Peyer's patch (tissue), 4 donors: ENCODE data around the gene RNF208. TPM values are rescaled to one million over a fixed set of nuclear protein-coding genes. Genes with fewer than 3 reads are reported as not detected.

Experiments used
- DNase-seq, 3 donors: peaks; one replicate each; pipeline ENCODE4 v3.0.0-alpha.2; 2017 to 2019
- H3K27ac ChIP-seq, 4 donors: fragments of 200-600 bp; sonication (generic); one replicate each; pipeline ENCODE4 v1.5.1; 2016 to 2019
- H3K27me3 ChIP-seq, 2 donors: fragments of 200-600 bp; sonication (generic); one replicate each; pipeline ENCODE4 v1.5.1; 2019
- H3K36me3 ChIP-seq, 3 donors: fragments of 200-600 bp; sonication (generic); one replicate each; pipeline ENCODE4 v1.5.1; 2016 to 2019
- H3K4me1 ChIP-seq, 4 donors: fragments of 200-600 bp; sonication (generic); one replicate each; pipeline ENCODE4 v1.5.1; 2016 to 2019
- H3K4me3 ChIP-seq, 4 donors: fragments of 200-600 bp; sonication (generic); 1 replicate in 3 of 4; 2 replicates in 1 of 4; pipeline ENCODE4 v1.5.1; 2016 to 2019; ENCODE audit warnings: mild to moderate bottlenecking in 1 of 4
- H3K9me3 ChIP-seq, 4 donors: fragments of 200-600 bp; sonication (generic); one replicate each; pipeline ENCODE4 v1.5.1; 2016 to 2019; ENCODE audit warnings: mild to moderate bottlenecking in 1 of 4
- POLR2A ChIP-seq, 2 donors: fragments of 450-650 bp; IDR thresholded peaks; one replicate each; pipeline ENCODE4 v1.5.1; 2017; ENCODE audit warnings: antibody characterized with exemption in 2 of 2, mild to moderate bottlenecking in 2 of 2, moderate library complexity in 2 of 2
- total RNA-seq, 4 donors: library from RNA; depleted of rRNA; stranded (reverse); fragments of >200 nt; gene quantifications; one replicate each; pipeline ENCODE4 v1.1.0, GENCODE V29; 2016
- TF ChIP-seq, protein P1 (sequence below), 6 experiments: fragments of 450-650 bp in 4 of 6; fragments of 200-600 bp in 2 of 6; sonication (generic) in 1 of 6; IDR thresholded peaks; one replicate each; pipeline ENCODE4 v1.5.1; 2017 to 2019; ENCODE audit warnings: antibody characterized with exemption in 6 of 6, mild to moderate bottlenecking in 3 of 6, moderate library complexity in 1 of 6

RNF208 gene
- total RNA-seq, 4 donors from 2014 or later: 4.4 to 5.9 TPM; not detected in 2

GRCh38 chr9:137230705-137231371 is 8.8 kb upstream of the RNF208 start, which contains the start of gene SLC34A3:
SLC34A3 (plus strand) TSS chr9:137230901; CDS start chr9:137231703, 802 bp downstream.
- no peak for TF ChIP-seq POLR2A (IDR thresholded peaks at IDR 0.05)
- TF ChIP-seq, protein P1, sequence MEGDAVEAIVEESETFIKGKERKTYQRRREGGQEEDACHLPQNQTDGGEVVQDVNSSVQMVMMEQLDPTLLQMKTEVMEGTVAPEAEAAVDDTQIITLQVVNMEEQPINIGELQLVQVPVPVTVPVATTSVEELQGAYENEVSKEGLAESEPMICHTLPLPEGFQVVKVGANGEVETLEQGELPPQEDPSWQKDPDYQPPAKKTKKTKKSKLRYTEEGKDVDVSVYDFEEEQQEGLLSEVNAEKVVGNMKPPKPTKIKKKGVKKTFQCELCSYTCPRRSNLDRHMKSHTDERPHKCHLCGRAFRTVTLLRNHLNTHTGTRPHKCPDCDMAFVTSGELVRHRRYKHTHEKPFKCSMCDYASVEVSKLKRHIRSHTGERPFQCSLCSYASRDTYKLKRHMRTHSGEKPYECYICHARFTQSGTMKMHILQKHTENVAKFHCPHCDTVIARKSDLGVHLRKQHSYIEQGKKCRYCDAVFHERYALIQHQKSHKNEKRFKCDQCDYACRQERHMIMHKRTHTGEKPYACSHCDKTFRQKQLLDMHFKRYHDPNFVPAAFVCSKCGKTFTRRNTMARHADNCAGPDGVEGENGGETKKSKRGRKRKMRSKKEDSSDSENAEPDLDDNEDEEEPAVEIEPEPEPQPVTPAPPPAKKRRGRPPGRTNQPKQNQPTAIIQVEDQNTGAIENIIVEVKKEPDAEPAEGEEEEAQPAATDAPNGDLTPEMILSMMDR (IDR thresholded peaks at IDR 0.05): no peak
- H3K9me3 ChIP-seq: peaks cover 0 to 4% (median 0%) of the 10 kb centered on the region in 4 donors
- H3K27ac ChIP-seq: peak within 1 kb of the TSS in 2 of 4 donors; percentile 72 to 80
- H3K27me3 ChIP-seq: peaks cover 0 to 4% of the 10 kb centered on the region in 2 donors
- H3K4me1 ChIP-seq: peaks cover 2 to 74% (median 16%) of the 10 kb centered on the region in 4 donors
- H3K4me3 ChIP-seq: peak within 1 kb of the TSS in 2 of 4 donors; percentile 11 to 14
- H3K36me3 ChIP-seq: no peaks in the 10 kb centered on the region
- no peak for DNase-seq

DNA sequence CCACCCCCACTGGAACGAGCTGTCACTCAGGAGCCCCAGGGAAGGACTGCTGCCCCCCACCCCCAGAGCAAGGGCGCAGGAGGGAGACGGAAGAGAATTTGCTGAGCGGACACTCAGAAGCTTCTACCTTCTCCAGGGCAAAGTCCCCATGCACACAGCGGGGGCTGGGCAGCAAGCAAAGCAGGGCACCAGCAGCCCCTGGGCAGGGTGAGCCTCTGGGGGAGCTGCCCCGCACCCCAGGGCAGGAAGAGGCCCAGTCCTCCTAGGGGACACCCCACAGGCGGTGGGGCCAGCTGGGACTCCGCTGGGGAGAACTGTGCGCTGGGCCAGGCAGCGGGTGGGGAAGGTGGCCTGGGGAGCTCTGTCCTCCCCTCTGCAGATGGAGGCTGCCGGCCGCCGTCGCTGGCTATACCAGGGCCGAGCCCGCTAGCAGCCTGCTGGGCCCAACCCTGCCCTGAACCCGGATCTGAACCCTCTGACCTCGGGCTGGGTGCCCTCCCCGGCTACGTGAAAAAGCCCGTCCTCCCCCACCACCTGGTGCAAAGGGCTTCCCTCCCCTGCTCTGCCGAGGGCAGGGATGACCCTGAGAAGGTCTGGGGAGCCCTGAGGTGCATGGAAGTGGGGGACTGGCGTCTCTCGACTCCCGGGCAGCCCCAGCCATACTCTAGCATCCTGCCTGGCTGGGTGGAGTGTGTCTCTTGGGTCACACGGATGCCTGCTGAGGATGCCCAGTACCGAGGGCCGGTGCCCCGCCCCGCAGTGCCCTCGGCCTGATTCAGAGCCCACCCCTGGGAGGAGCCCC is 8.1 kb upstream of the RNF208 start:
- H3K9me3 ChIP-seq: peaks cover 0 to 4% (median 0%) of the 10 kb centered on the region in 4 donors
- H3K4me1 ChIP-seq: peaks cover 0 to 69% (median 12%) of the 10 kb centered on the region in 4 donors
- H3K27ac ChIP-seq: peak overlapping the region in 2 of 4 donors; percentile 72 to 80
- DNase-seq: peak in 1 of 3 donors; percentile 74
- H3K36me3 ChIP-seq: no peaks in the 10 kb centered on the region
- H3K27me3 ChIP-seq: peaks cover 0 to 4% of the 10 kb centered on the region in 2 donors
- H3K4me3 ChIP-seq: peak overlapping the region in 2 of 4 donors; percentile 11 to 14
- no peak for TF ChIP-seq POLR2A (IDR thresholded peaks at IDR 0.05)
- TF ChIP-seq, protein P1 (IDR thresholded peaks at IDR 0.05): no peak

DNA sequence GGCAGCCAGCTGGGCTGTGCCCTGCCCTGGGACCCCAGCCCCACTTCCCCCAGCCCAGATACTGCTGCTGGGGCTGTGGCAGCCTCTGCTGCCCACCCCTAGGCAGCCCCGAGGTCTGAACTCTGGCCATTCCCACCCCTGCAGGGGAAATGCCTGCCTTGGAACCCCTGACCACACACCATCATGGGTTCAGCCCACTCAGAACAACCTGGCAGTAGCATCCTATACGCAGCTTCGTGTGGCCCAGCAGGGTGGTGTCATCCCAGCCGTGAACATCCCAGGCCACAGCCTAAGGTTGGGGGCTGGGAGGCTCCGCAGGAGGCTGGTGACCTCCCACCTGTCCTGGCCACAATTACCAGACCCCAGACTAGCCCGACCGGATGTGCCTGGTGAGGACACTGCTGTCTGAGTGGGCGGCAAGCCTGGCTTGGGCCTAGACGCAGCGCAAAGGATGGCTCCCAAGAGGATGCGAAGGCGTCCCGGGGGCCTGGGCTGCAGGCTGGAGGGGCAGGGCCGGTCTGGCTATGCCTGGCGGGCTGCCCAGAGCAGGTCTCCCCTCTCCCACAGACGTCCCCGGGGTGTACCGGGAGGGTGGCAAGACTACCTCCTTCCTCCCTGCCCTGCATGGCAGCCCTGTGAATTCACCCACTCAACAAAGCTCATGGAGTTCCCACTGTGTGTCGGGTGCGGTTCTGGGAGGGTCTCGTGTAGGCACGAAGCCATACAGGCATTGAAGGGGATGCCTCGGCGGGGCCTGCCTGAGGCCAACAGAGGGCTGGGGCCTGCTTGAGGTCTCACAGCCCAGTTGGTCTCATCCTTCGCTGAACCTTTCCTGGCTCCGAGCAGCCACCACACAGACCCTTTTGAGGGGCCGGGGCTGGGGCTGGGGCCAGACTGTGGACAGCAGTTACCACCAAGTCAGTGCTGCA is 7.2 kb upstream of the RNF208 start:
- DNase-seq: no peak
- no peak for TF ChIP-seq POLR2A (IDR thresholded peaks at IDR 0.05)
- TF ChIP-seq, protein P1 (IDR thresholded peaks at IDR 0.05): no peak
- H3K27ac ChIP-seq: peak overlapping the region in 2 of 4 donors; percentile 72 to 80
- no peaks in the 10 kb centered on the region for H3K36me3 ChIP-seq
- peak overlapping the region in 2 of 4 donors; percentile 11 to 14 for H3K4me3 ChIP-seq
- H3K27me3 ChIP-seq: peaks cover 0 to 4% of the 10 kb centered on the region in 2 donors
- H3K4me1 ChIP-seq: peaks cover 0 to 69% (median 8%) of the 10 kb centered on the region in 4 donors
- H3K9me3 ChIP-seq: peaks cover 0 to 4% (median 0%) of the 10 kb centered on the region in 4 donors

DNA sequence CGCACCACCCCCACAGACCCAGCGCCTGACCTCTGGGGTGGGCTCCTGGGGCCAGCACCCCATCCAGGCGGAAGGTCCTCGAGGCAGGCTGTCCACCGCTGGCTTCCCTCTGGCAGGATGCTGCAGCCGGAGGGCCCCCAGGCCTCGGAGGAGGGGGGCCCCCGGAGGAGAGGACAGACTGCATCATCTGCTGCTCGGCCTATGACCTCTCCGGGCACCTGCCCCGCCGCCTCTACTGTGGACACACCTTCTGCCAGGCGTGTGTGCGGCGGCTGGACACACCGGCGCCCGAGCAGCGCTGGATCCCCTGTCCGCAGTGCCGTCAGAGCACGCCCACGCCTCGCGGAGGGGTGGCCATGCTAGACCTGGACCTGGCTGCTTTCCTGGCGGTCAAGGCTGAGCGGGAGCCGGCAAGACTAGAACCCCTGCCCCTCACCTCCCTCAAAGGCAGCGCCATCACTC is 6.5 kb upstream of the RNF208 start:
- H3K9me3 ChIP-seq: peaks cover 0 to 4% (median 0%) of the 10 kb centered on the region in 4 donors
- no peak for DNase-seq
- H3K4me1 ChIP-seq: peaks cover 0 to 69% (median 11%) of the 10 kb centered on the region in 4 donors
- no peak overlapping the region for H3K4me3 ChIP-seq
- TF ChIP-seq, protein P1 (IDR thresholded peaks at IDR 0.05): no peak
- TF ChIP-seq POLR2A (IDR thresholded peaks at IDR 0.05): no peak
- no peaks in the 10 kb centered on the region for H3K36me3 ChIP-seq
- H3K27me3 ChIP-seq: peaks cover 0 to 4% of the 10 kb centered on the region in 2 donors
- no peak overlapping the region for H3K27ac ChIP-seq
